Activated B cell treated with CpG ODN at 0.5 μM for 24 hours (primary cell): ENCODE results near the gene TRAF1. TPM values are rescaled to one million over a fixed set of nuclear protein-coding genes. Genes with fewer than 3 reads are reported as not detected.

Source experiments
- ATAC-seq: fragments of 200-7000 bp; cut with Tn5 transposase; one replicate; pipeline ENCODE4 v1.10.0; 2021; ENCODE audit warnings: low read depth, mild to moderate bottlenecking, moderate library complexity
- CTCF ChIA-PET: fragments of 350-600 bp; sonication (Branson Sonifier 250); formaldehyde crosslinking; loops from one replicate; lab custom pipeline; 2021; ENCODE audit warnings: antibody characterized with exemption; lab: Charles Lee
- POLR2A ChIA-PET: fragments of 350-600 bp; sonication (Branson Sonifier 250); formaldehyde crosslinking; loops from one replicate; lab custom pipeline; 2021; ENCODE audit warnings: antibody characterized with exemption; lab: Charles Lee
- DNase-seq: peaks from one replicate; pipeline ENCODE4 v3.0.0; 2022
- H3K27ac Mint-ChIP-seq: one replicate; pipeline ENCODE4 v1.8.0; 2020; ENCODE audit warnings: mixed read lengths
- H3K27me3 Mint-ChIP-seq: one replicate; pipeline ENCODE4 v1.8.0; 2021; ENCODE audit warnings: mixed read lengths
- H3K36me3 Mint-ChIP-seq: one replicate; pipeline ENCODE4 v1.8.0; 2021; ENCODE audit warnings: low read depth, mixed read lengths
- H3K4me1 Mint-ChIP-seq: one replicate; pipeline ENCODE4 v1.8.0; 2021; ENCODE audit warnings: mixed read lengths
- H3K4me3 Mint-ChIP-seq: one replicate; pipeline ENCODE4 v1.8.0; 2020; ENCODE audit warnings: mild to moderate bottlenecking, mixed read lengths
- H3K9me3 Mint-ChIP-seq: one replicate; pipeline ENCODE4 v1.8.0; 2020; ENCODE audit warnings: mixed read lengths
- CTCF ChIP-seq: fragments of 200-600 bp; IDR thresholded peaks from one replicate; pipeline ENCODE4 v1.8.0; 2022; ENCODE audit warnings: antibody characterized with exemption, mild to moderate bottlenecking
- intact Hi-C: fragments of 100-400 bp; cut with micrococcal nuclease; formaldehyde crosslinking; loops from one replicate; pipeline ENCODE4 v1.15.1; 2024
- total RNA-seq: library from RNA; stranded (reverse); gene quantifications from 2 replicates; pipeline ENCODE4 v1.2.3, GENCODE V29; 2022

TRAF1 gene
- total RNA-seq, 1 donor from 2014 or later, result 130 TPM

GRCh38 chr9:120861935-120862334, 64.7 kb downstream of the TRAF1 start:
- Mint-ChIP-seq H3K4me1 (peaks cover 3% of the 10 kb centered on the region), H3K4me3 (no peak overlapping the region), H3K27ac (no peak overlapping the region), H3K36me3 (peaks cover 39% of the 10 kb centered on the region), H3K27me3 (no peaks in the 10 kb centered on the region), H3K9me3 (no peaks in the 10 kb centered on the region)
- ChIA-PET POLR2A (no interaction called here), CTCF (no interaction called here)
- DNase-seq (no peak), ATAC-seq (no peak)
- intact Hi-C loops, result no loop called here
- TF ChIP-seq CTCF, result no peak

- Mint-ChIP-seq H3K27ac (no peak overlapping the region), H3K9me3 (no peaks in the 10 kb centered on the region), H3K4me1 (peaks cover 3% of the 10 kb centered on the region), H3K27me3 (no peaks in the 10 kb centered on the region), H3K36me3 (peaks cover 36% of the 10 kb centered on the region), H3K4me3 (no peak overlapping the region)
- ATAC-seq, result no peak
- no peak for TF ChIP-seq CTCF
- DNase-seq, result no peak
- intact Hi-C loops, result no loop called here
- POLR2A ChIA-PET, result no interaction called here
- CTCF ChIA-PET, result no interaction called here
These were observed 66.5 kb downstream of the TRAF1 start for GRCh38 chr9:120860083-120860482.

GRCh38 chr9:120859361-120859760, 67.2 kb downstream of the TRAF1 start:
- Mint-ChIP-seq H3K9me3 (no peaks in the 10 kb centered on the region), H3K36me3 (peaks cover 36% of the 10 kb centered on the region), H3K27me3 (no peaks in the 10 kb centered on the region), H3K27ac (no peak overlapping the region), H3K4me3 (no peak overlapping the region), H3K4me1 (peaks cover 3% of the 10 kb centered on the region)
- no peak for ATAC-seq
- ChIA-PET POLR2A (no interaction called here), CTCF (no interaction called here)
- no peak for DNase-seq
- TF ChIP-seq CTCF, result no peak
- intact Hi-C loops, result no loop called here

GRCh38 chr9:120857902-120858301, 68.7 kb downstream of the TRAF1 start:
- no peak for TF ChIP-seq CTCF
- ChIA-PET POLR2A (interaction anchor here (1.0 kb wide), 1 partner anchor 65 kb away, joined by 3 read pairs; the partner anchor contains the start of gene FBXW2), CTCF (no interaction called here)
- intact Hi-C loops, result no loop called here
- ATAC-seq (no peak), DNase-seq (no peak)
- H3K36me3 Mint-ChIP-seq, result peaks cover 32% of the 10 kb centered on the region
- H3K27ac Mint-ChIP-seq, result no peak overlapping the region
- H3K27me3 Mint-ChIP-seq, result no peaks in the 10 kb centered on the region
- H3K4me1 Mint-ChIP-seq, result peaks cover 3% of the 10 kb centered on the region
- H3K9me3 Mint-ChIP-seq, result no peaks in the 10 kb centered on the region
- no peak overlapping the region for H3K4me3 Mint-ChIP-seq

- Mint-ChIP-seq H3K4me3 (no peak overlapping the region), H3K36me3 (peaks cover 30% of the 10 kb centered on the region), H3K9me3 (no peaks in the 10 kb centered on the region), H3K27me3 (no peaks in the 10 kb centered on the region), H3K4me1 (peaks cover 3% of the 10 kb centered on the region), H3K27ac (no peak overlapping the region)
- ChIA-PET POLR2A (interaction anchor here (1.0 kb wide), 1 partner anchor 64 kb away, joined by 3 read pairs; the partner anchor contains the start of gene FBXW2), CTCF (no interaction called here)
- intact Hi-C loops, result no loop called here
- TF ChIP-seq CTCF, result no peak
- no peak for ATAC-seq
- DNase-seq, result no peak
These were observed 69.1 kb downstream of the TRAF1 start for GRCh38 chr9:120857481-120857880.
